B cell (primary cell): ENCODE results near the gene TMEM94. TPM values are rescaled to one million over a fixed set of nuclear protein-coding genes. Genes with fewer than 3 reads are reported as not detected.

Source experiments
- ATAC-seq: fragments of 200-7000 bp; cut with Tn5 transposase; one replicate; pipeline ENCODE4 v1.10.0; 2021; ENCODE audit warnings: low read depth, mild to moderate bottlenecking, moderate number of reproducible peaks, moderate library complexity
- CTCF ChIA-PET: fragments of 350-600 bp; sonication (Branson Sonifier 250); formaldehyde crosslinking; loops from one replicate; lab custom pipeline; 2021; ENCODE audit warnings: antibody characterized with exemption, inconsistent platforms; lab: Charles Lee
- POLR2A ChIA-PET: fragments of 350-600 bp; sonication (Branson Sonifier 250); formaldehyde crosslinking; loops from one replicate; lab custom pipeline; 2021; ENCODE audit warnings: antibody characterized with exemption; lab: Charles Lee
- DNase-seq: peaks from one replicate; pipeline ENCODE4 v3.0.0; 2013
- H2AFZ ChIP-seq: 2 replicates; pipeline ENCODE4 v1.6.1; 2012; ENCODE audit warnings: mild to moderate bottlenecking, low read depth, low read length; ENCODE audit not compliant: insufficient read depth, poor library complexity, severe bottlenecking
- H3K27ac ChIP-seq, 2 donors: 1 replicate in 1 of 2; 2 replicates in 1 of 2; pipeline ENCODE4 v1.5.1; 2012 to 2013; ENCODE audit warnings: low read length in 2 of 2, mild to moderate bottlenecking in 2 of 2, moderate library complexity in 1 of 2
- H3K27me3 ChIP-seq, 4 experiments: fragments of 200-600 bp in 1 of 4; sonication (generic) in 1 of 4; replicated peaks in 1 of 4; 1 replicate in 2 of 4; 2 replicates in 2 of 4; pipeline versions ENCODE4 v1.6.1 to v1.7.0; 2013 to 2016; ENCODE audit warnings: low read length in 3 of 4, mild to moderate bottlenecking in 2 of 4, mixed read lengths in 1 of 4, moderate library complexity in 1 of 4; ENCODE audit not compliant: insufficient read depth in 4 of 4, control insufficient read depth in 3 of 4; ENCODE audit errors: control extremely low read depth in 1 of 4
- H3K36me3 ChIP-seq, 2 experiments: replicated peaks in 1 of 2; 1 replicate in 1 of 2; 2 replicates in 1 of 2; pipeline versions ENCODE4 v1.6.1 to v1.7.1; 2013; ENCODE audit warnings: low read length in 1 of 2; ENCODE audit not compliant: insufficient read depth in 2 of 2, control insufficient read depth in 1 of 2; ENCODE audit errors: control extremely low read depth in 1 of 2, extremely low read depth in 1 of 2
- H3K4me1 ChIP-seq, 2 donors: fragments of 200-600 bp in 1 of 2; sonication (generic) in 1 of 2; 1 replicate in 1 of 2; 2 replicates in 1 of 2; pipeline versions ENCODE4 v1.5.1 to v1.6.1; 2013 to 2017; ENCODE audit warnings: low read length in 2 of 2; ENCODE audit not compliant: control insufficient read depth in 2 of 2, insufficient read depth in 2 of 2
- H3K4me2 ChIP-seq: replicated peaks from 2 replicates; pipeline ENCODE3; 2012; ENCODE audit warnings: mild to moderate bottlenecking, low read depth, low read length; ENCODE audit not compliant: poor library complexity, severe bottlenecking
- H3K4me3 ChIP-seq, 5 experiments: fragments of 200-600 bp in 1 of 5; sonication (generic) in 1 of 5; 1 replicate in 3 of 5; 2 replicates in 2 of 5; pipeline versions ENCODE4 v1.5.1 to v1.7.0; 2011 to 2016; ENCODE audit warnings: low read length in 4 of 5, mild to moderate bottlenecking in 4 of 5, low read depth in 2 of 5, control low read depth in 1 of 5, moderate library complexity in 1 of 5; ENCODE audit not compliant: insufficient read depth in 1 of 5; ENCODE audit errors: control extremely low read depth in 1 of 5, extremely low read depth in 1 of 5
- H3K79me2 ChIP-seq: fragments of 200-600 bp; sonication (generic); one replicate; pipeline ENCODE4 v1.6.0; 2016; ENCODE audit warnings: low read length; ENCODE audit not compliant: control insufficient read depth, insufficient read depth
- H3K9ac ChIP-seq: fragments of 200-600 bp; sonication (generic); 2 replicates; pipeline ENCODE4 v1.6.1; 2017; ENCODE audit warnings: mild to moderate bottlenecking, low read length, moderate library complexity
- H3K9me3 ChIP-seq, 3 donors: one replicate each; pipeline versions ENCODE4 v1.6.1 to v1.7.1; 2013; ENCODE audit warnings: low read length in 2 of 3; ENCODE audit not compliant: control insufficient read depth in 2 of 3, insufficient read depth in 1 of 3; ENCODE audit errors: control extremely low read depth in 1 of 3
- H4K20me1 ChIP-seq: 2 replicates; pipeline ENCODE4 v1.6.0; 2012; ENCODE audit warnings: mild to moderate bottlenecking, low read length; ENCODE audit not compliant: insufficient read depth, control insufficient read depth, poor library complexity, severe bottlenecking
- H3K27ac Mint-ChIP-seq: one replicate; pipeline ENCODE4 v1.8.0; 2021; ENCODE audit warnings: mixed read lengths
- H3K27me3 Mint-ChIP-seq: one replicate; pipeline ENCODE4 v1.8.0; 2021; ENCODE audit warnings: mixed read lengths
- H3K4me1 Mint-ChIP-seq: one replicate; pipeline ENCODE4 v1.8.0; 2021; ENCODE audit warnings: mixed read lengths
- H3K4me3 Mint-ChIP-seq: one replicate; pipeline ENCODE4 v1.8.0; 2021; ENCODE audit warnings: mixed read lengths
- H3K9me3 Mint-ChIP-seq: one replicate; pipeline ENCODE4 v1.8.0; 2022; ENCODE audit warnings: mixed read lengths; ENCODE audit not compliant: insufficient read depth
- CTCF ChIP-seq: fragments of 200-600 bp; IDR thresholded peaks from one replicate; pipeline ENCODE4 v1.8.0; 2022; ENCODE audit warnings: antibody characterized with exemption, mild to moderate bottlenecking
- EZH2 ChIP-seq: IDR thresholded peaks from 2 replicates; pipeline ENCODE4 v1.6.1; 2012; ENCODE audit warnings: borderline replicate concordance, low read depth, mild to moderate bottlenecking, moderate library complexity, low read length; ENCODE audit not compliant: insufficient read depth, poor library complexity, severe bottlenecking
- WGBS: methylation state at CpG from one replicate; pipeline ENCODE4 v1.1.5; 2013; ENCODE audit warnings: missing lambda C conversion rate; ENCODE audit not compliant: insufficient coverage; 5-methylcytosine and 5-hydroxymethylcytosine counted together
- intact Hi-C: fragments of 100-400 bp; cut with micrococcal nuclease; formaldehyde crosslinking; loops from one replicate; pipeline ENCODE4 v1.10.0; 2022
- polyA plus RNA-seq: library from polyadenylated mRNA; depleted of rRNA; stranded (reverse); fragments of >200 nt; gene quantifications from 2 replicates; pipeline ENCODE4 v1.2.3, GENCODE V29; 2012
- total RNA-seq, 2 donors: library from RNA; stranded (reverse); fragments of 120-200 nt in 1 of 2; gene quantifications; 1 replicate in 1 of 2; 2 replicates in 1 of 2; pipeline versions ENCODE4 v1.2.3 to v1.2.4, GENCODE V29; 2013 to 2022

The TMEM94 gene
- total and polyA plus RNA-seq, 2 donors (not counting 1 experiment from before 2014, with no cell fraction given) = 139 to 158 TPM

- Mint-ChIP-seq H3K4me3 (no peak overlapping the region), H3K27ac (no peak overlapping the region), H3K4me1 (peaks cover 13% of the 10 kb centered on the region), H3K27me3 (no peaks in the 10 kb centered on the region), H3K9me3 (no peaks in the 10 kb centered on the region)
- Histone ChIP-seq H2AFZ (no peak overlapping the region), H3K36me3 (no peaks in the 10 kb centered on the region), H4K20me1 (no peaks in the 10 kb centered on the region), H3K4me1 (peaks cover 7 to 14% of the 10 kb centered on the region in 2 donors), H3K9me3 (no peaks in the 10 kb centered on the region), H3K27me3 (no peaks in the 10 kb centered on the region), H3K79me2 (peaks cover 32% of the 10 kb centered on the region), H3K27ac (no peak overlapping the region), H3K4me2 (no peak overlapping the region), H3K4me3 (no peak overlapping the region), H3K9ac (no peak overlapping the region)
- DNase-seq (no peak), ATAC-seq (no peak)
- WGBS = 100% methylated on average over 1 of the region's 1 CpG
- POLR2A ChIA-PET = interaction anchor here (0.6 to 0.8 kb wide), 3 partner anchors 124 to 282 kb away, joined by 3 to 8 read pairs (median 4); partner anchors contain the start of gene SLC25A19
- TF ChIP-seq CTCF (no peak), EZH2 (no peak)
- intact Hi-C loops = no loop called here
- CTCF ChIA-PET = interaction anchor here (0.7 to 4.3 kb wide), 8 partner anchors 12 to 453 kb away, joined by 3 to 81 read pairs (median 4); partner anchors contain the start of gene MIF4GD
Observed at GRCh38 chr17:75414488-75414887, 41.9 kb upstream of the TMEM94 start.

GRCh38 chr17:75416006-75416405 is 40.4 kb upstream of the TMEM94 start:
- no peak for TF ChIP-seq EZH2
- TF ChIP-seq CTCF = no peak
- intact Hi-C loops = no loop called here
- Histone ChIP-seq H3K4me2 (no peak overlapping the region), H3K27ac (no peak overlapping the region), H3K4me1 (peaks cover 7 to 14% of the 10 kb centered on the region in 2 donors), H3K36me3 (no peaks in the 10 kb centered on the region), H3K9me3 (no peaks in the 10 kb centered on the region), H3K79me2 (peaks cover 26% of the 10 kb centered on the region), H3K27me3 (no peaks in the 10 kb centered on the region), H3K9ac (no peak overlapping the region), H2AFZ (no peak overlapping the region), H4K20me1 (no peaks in the 10 kb centered on the region), H3K4me3 (no peak overlapping the region)
- POLR2A ChIA-PET = no interaction called here
- CTCF ChIA-PET = interaction anchor here (0.7 kb wide), 1 partner anchor 455 kb away, joined by 4 read pairs; no protein-coding TSS in a partner anchor
- Mint-ChIP-seq H3K9me3 (no peaks in the 10 kb centered on the region), H3K27ac (no peak overlapping the region), H3K27me3 (no peaks in the 10 kb centered on the region), H3K4me3 (no peak overlapping the region), H3K4me1 (peaks cover 13% of the 10 kb centered on the region)
- ATAC-seq (no peak), DNase-seq (no peak)
- 94% methylated on average over 2 of the region's 9 CpGs for WGBS
